ENCODE data around the gene ATRNL1. TPM values are rescaled to one million over a fixed set of nuclear protein-coding genes. Genes with fewer than 3 reads are reported as not detected.
"Not testable (repeated sequence)": the region's sequence is repeated elsewhere in the genome, so short reads cannot be mapped to it uniquely, and the experiment has no call there.

ATRNL1 gene
- total RNA-seq, 1 donor from 2014 or later: 7.8 TPM

- Histone ChIP-seq H3K27me3 (ENCODE audit: control insufficient read depth in 3 of 3, insufficient read depth in 3 of 3, low read length in 3 of 3) (no peaks in the 10 kb centered on the region), H3K27ac (ENCODE audit: low read depth, low read length) (no peak overlapping the region), H3K4me3 (ENCODE audit: low read length in 3 of 3) (no peak overlapping the region), H3K36me3 (ENCODE audit: control insufficient read depth in 3 of 3, insufficient read depth in 3 of 3, low read length in 3 of 3) (no peaks in the 10 kb centered on the region), H3K9ac (ENCODE audit: low read depth in 1 of 3, low read length in 3 of 3) (no peak overlapping the region), H3K9me3 (ENCODE audit: control insufficient read depth in 3 of 3, low read length in 3 of 3) (no peaks in the 10 kb centered on the region), H3K4me1 (ENCODE audit: control insufficient read depth in 3 of 3, insufficient read depth in 3 of 3, low read length in 3 of 3) (no peaks in the 10 kb centered on the region)
These were observed 654.6 kb downstream of the ATRNL1 start for GRCh38 chr10:115747811-115748210.

DNA sequence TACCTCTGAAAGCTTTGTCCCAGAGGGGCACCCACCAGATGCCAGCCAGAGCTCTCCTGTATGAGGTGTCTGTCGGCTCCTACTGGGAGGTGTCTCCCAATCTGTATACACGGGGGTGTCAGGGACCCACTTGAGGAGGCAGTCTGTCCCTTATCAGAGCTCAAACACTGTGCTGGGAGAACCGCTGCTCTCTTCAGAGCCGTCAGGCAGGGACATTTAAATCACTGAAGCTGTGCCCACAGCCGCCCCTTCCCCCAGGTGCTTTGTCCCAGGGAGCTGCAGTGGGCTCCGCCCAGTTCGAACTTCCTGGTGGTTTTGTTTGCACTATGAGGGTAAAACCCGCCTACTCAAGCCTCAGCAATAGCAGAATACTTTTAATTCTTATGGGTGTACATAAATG is 665.3 kb downstream of the ATRNL1 start:
- H3K36me3 ChIP-seq (ENCODE audit: control insufficient read depth in 3 of 3, insufficient read depth in 3 of 3, low read length in 3 of 3); H3K9ac ChIP-seq (ENCODE audit: low read depth in 1 of 3, low read length in 3 of 3); H3K4me3 ChIP-seq (ENCODE audit: low read length in 3 of 3); H3K27me3 ChIP-seq (ENCODE audit: control insufficient read depth in 3 of 3, insufficient read depth in 3 of 3, low read length in 3 of 3); H3K27ac ChIP-seq (ENCODE audit: low read depth, low read length); H3K9me3 ChIP-seq (ENCODE audit: control insufficient read depth in 3 of 3, low read length in 3 of 3); H3K4me1 ChIP-seq (ENCODE audit: control insufficient read depth in 3 of 3, insufficient read depth in 3 of 3, low read length in 3 of 3): not testable (repeated sequence)

GRCh38 chr10:115760131-115760530 is 667.0 kb downstream of the ATRNL1 start:
- Histone ChIP-seq H3K9ac (ENCODE audit: low read depth in 1 of 3, low read length in 3 of 3) (no peak overlapping the region), H3K27ac (ENCODE audit: low read depth, low read length) (no peak overlapping the region)

GRCh38 chr10:115761166-115761565 is 668.0 kb downstream of the ATRNL1 start:
- no peak overlapping the region for H3K9ac ChIP-seq (ENCODE audit: low read depth in 1 of 3, low read length in 3 of 3)
- no peak overlapping the region for H3K27ac ChIP-seq (ENCODE audit: low read depth, low read length)
- no peaks in the 10 kb centered on the region for H3K9me3 ChIP-seq (ENCODE audit: control insufficient read depth in 3 of 3, low read length in 3 of 3)
- no peaks in the 10 kb centered on the region for H3K36me3 ChIP-seq (ENCODE audit: control insufficient read depth in 3 of 3, insufficient read depth in 3 of 3, low read length in 3 of 3)
- no peak overlapping the region for H3K4me3 ChIP-seq (ENCODE audit: low read length in 3 of 3)
- H3K4me1 ChIP-seq (ENCODE audit: control insufficient read depth in 3 of 3, insufficient read depth in 3 of 3, low read length in 3 of 3): no peaks in the 10 kb centered on the region
- H3K27me3 ChIP-seq (ENCODE audit: control insufficient read depth in 3 of 3, insufficient read depth in 3 of 3, low read length in 3 of 3): no peaks in the 10 kb centered on the region

More at GRCh38 chr10:115760131-115760530, 667.0 kb downstream of the ATRNL1 start:
- Histone ChIP-seq H3K27me3 (ENCODE audit: control insufficient read depth in 3 of 3, insufficient read depth in 3 of 3, low read length in 3 of 3) (no peaks in the 10 kb centered on the region), H3K4me3 (ENCODE audit: low read length in 3 of 3) (no peak overlapping the region), H3K36me3 (ENCODE audit: control insufficient read depth in 3 of 3, insufficient read depth in 3 of 3, low read length in 3 of 3) (no peaks in the 10 kb centered on the region), H3K9me3 (ENCODE audit: control insufficient read depth in 3 of 3, low read length in 3 of 3) (no peaks in the 10 kb centered on the region), H3K4me1 (ENCODE audit: control insufficient read depth in 3 of 3, insufficient read depth in 3 of 3, low read length in 3 of 3) (no peaks in the 10 kb centered on the region)

DNA sequence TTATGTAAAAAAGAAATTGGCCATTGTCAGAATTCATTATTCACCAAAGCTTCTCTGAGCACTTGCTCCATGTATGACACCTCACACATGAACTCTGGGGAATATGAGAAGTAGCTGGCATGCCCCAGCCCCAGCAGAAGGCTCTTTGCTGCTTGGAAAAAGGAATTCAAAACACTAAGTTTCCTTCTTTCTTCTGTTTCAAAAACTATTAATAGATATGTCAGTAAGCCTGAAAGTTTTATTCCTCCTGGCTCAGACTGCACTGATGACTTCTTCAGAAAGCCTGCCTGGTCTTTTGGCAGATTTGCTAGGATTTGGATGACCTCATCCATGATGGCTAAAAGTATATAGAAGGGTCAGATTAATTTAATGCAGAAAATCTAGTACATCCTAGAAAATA is 668.9 kb downstream of the ATRNL1 start:
- no peaks in the 10 kb centered on the region for H3K36me3 ChIP-seq (ENCODE audit: control insufficient read depth in 3 of 3, insufficient read depth in 3 of 3, low read length in 3 of 3)
- no peak overlapping the region for H3K27ac ChIP-seq (ENCODE audit: low read depth, low read length)
- H3K27me3 ChIP-seq (ENCODE audit: control insufficient read depth in 3 of 3, insufficient read depth in 3 of 3, low read length in 3 of 3): no peaks in the 10 kb centered on the region
- H3K9me3 ChIP-seq (ENCODE audit: control insufficient read depth in 3 of 3, low read length in 3 of 3): no peaks in the 10 kb centered on the region
- H3K4me3 ChIP-seq (ENCODE audit: low read length in 3 of 3): no peak overlapping the region
- no peaks in the 10 kb centered on the region for H3K4me1 ChIP-seq (ENCODE audit: control insufficient read depth in 3 of 3, insufficient read depth in 3 of 3, low read length in 3 of 3)
- no peak overlapping the region for H3K9ac ChIP-seq (ENCODE audit: low read depth in 1 of 3, low read length in 3 of 3)

DNA sequence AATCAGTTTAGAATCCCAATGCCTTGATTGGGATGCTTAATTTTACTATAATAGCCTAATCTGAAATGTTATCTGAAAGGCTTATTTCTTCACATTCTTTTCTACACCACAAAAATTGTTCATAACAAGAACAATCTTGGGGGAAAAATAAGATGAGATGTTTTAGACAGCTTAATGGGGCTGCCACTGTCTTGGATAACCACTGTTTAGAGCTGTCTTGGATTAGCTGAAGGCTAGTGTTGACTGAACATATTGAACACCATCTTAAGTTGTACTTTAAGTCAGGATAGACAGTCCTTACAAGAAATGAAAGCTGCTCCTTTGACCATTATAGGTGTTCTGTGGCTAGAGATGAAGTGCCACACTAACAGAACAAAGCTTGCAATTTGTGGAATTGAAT is 678.6 kb downstream of the ATRNL1 start:
- Histone ChIP-seq H3K27ac (ENCODE audit: low read depth, low read length) (no peak overlapping the region), H3K9me3 (ENCODE audit: control insufficient read depth in 3 of 3, low read length in 3 of 3) (no peaks in the 10 kb centered on the region), H3K4me3 (ENCODE audit: low read length in 3 of 3) (no peak overlapping the region), H3K4me1 (ENCODE audit: control insufficient read depth in 3 of 3, insufficient read depth in 3 of 3, low read length in 3 of 3) (no peaks in the 10 kb centered on the region), H3K36me3 (ENCODE audit: control insufficient read depth in 3 of 3, insufficient read depth in 3 of 3, low read length in 3 of 3) (no peaks in the 10 kb centered on the region), H3K9ac (ENCODE audit: low read depth in 1 of 3, low read length in 3 of 3) (no peak overlapping the region), H3K27me3 (ENCODE audit: control insufficient read depth in 3 of 3, insufficient read depth in 3 of 3, low read length in 3 of 3) (no peaks in the 10 kb centered on the region)

DNA sequence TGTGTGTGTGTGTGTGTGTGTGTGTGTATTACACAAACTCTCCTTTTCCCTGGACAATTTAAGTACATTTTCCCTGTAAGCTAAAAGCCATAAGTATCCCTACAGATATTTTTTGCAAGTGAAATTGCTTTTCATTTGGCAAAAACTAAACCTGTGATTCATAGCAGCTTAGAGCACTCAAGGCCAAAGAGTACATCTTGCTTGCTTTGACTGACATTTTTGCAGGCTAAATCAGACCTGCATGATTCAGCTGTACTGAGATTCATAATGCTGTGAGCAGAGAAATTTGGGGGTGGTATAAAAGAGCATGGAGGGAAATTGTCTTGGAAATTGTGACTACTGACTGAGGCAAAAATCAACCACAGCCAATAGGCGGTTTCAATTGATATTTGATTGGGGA is 679.4 kb downstream of the ATRNL1 start:
- no peaks in the 10 kb centered on the region for H3K4me1 ChIP-seq (ENCODE audit: control insufficient read depth in 3 of 3, insufficient read depth in 3 of 3, low read length in 3 of 3)
- H3K27me3 ChIP-seq (ENCODE audit: control insufficient read depth in 3 of 3, insufficient read depth in 3 of 3, low read length in 3 of 3): no peaks in the 10 kb centered on the region
- no peak overlapping the region for H3K4me3 ChIP-seq (ENCODE audit: low read length in 3 of 3)
- no peaks in the 10 kb centered on the region for H3K36me3 ChIP-seq (ENCODE audit: control insufficient read depth in 3 of 3, insufficient read depth in 3 of 3, low read length in 3 of 3)
- no peaks in the 10 kb centered on the region for H3K9me3 ChIP-seq (ENCODE audit: control insufficient read depth in 3 of 3, low read length in 3 of 3)
- H3K27ac ChIP-seq (ENCODE audit: low read depth, low read length): no peak overlapping the region
- no peak overlapping the region for H3K9ac ChIP-seq (ENCODE audit: low read depth in 1 of 3, low read length in 3 of 3)

DNA sequence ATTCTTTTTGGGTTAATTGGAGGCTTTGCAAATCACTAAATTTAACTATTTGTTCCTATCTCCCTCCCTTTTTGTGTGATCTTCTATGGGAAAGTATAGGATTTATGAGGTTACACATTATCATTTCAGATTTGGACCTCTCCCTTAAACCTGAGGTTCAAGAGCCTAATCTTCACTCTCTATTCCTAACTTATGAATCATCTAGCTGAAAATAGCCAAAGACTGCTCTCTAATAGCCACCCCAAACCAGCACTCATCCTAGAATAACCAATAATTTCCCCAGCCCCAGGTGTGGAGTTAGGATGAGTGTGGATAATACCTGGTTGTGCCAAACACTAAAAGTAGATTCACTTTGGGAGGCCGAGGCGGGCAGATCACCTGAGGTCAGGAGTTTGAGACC is 680.7 kb downstream of the ATRNL1 start:
- no peaks in the 10 kb centered on the region for H3K9me3 ChIP-seq (ENCODE audit: control insufficient read depth in 3 of 3, low read length in 3 of 3)
- no peaks in the 10 kb centered on the region for H3K4me1 ChIP-seq (ENCODE audit: control insufficient read depth in 3 of 3, insufficient read depth in 3 of 3, low read length in 3 of 3)
- H3K9ac ChIP-seq (ENCODE audit: low read depth in 1 of 3, low read length in 3 of 3): no peak overlapping the region
- H3K36me3 ChIP-seq (ENCODE audit: control insufficient read depth in 3 of 3, insufficient read depth in 3 of 3, low read length in 3 of 3): no peaks in the 10 kb centered on the region
- no peak overlapping the region for H3K4me3 ChIP-seq (ENCODE audit: low read length in 3 of 3)
- no peaks in the 10 kb centered on the region for H3K27me3 ChIP-seq (ENCODE audit: control insufficient read depth in 3 of 3, insufficient read depth in 3 of 3, low read length in 3 of 3)
- no peak overlapping the region for H3K27ac ChIP-seq (ENCODE audit: low read depth, low read length)

DNA sequence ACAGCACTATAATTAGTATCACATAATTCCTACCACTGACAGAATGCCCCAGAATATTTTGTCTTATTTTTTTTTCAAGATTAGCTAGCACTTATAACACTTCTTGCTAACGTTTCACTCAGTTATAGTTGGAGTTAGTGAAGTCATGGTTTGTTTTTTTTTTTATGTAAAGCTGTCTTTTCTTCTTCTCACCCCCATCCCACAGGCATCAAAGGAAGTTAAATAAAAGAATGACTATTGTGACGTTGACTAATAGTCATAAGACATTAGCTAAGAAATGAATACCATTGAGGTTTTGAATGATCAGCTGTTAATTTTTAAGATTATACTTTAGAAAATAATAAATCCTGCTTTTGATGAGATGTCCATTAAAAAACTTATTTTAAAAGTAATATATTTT is 681.6 kb downstream of the ATRNL1 start:
- H3K9me3 ChIP-seq (ENCODE audit: control insufficient read depth in 3 of 3, low read length in 3 of 3): no peaks in the 10 kb centered on the region
- no peak overlapping the region for H3K9ac ChIP-seq (ENCODE audit: low read depth in 1 of 3, low read length in 3 of 3)
- H3K27me3 ChIP-seq (ENCODE audit: control insufficient read depth in 3 of 3, insufficient read depth in 3 of 3, low read length in 3 of 3): no peaks in the 10 kb centered on the region
- H3K36me3 ChIP-seq (ENCODE audit: control insufficient read depth in 3 of 3, insufficient read depth in 3 of 3, low read length in 3 of 3): no peaks in the 10 kb centered on the region
- no peak overlapping the region for H3K4me3 ChIP-seq (ENCODE audit: low read length in 3 of 3)
- no peaks in the 10 kb centered on the region for H3K4me1 ChIP-seq (ENCODE audit: control insufficient read depth in 3 of 3, insufficient read depth in 3 of 3, low read length in 3 of 3)
- H3K27ac ChIP-seq (ENCODE audit: low read depth, low read length): no peak overlapping the region

GRCh38 chr10:115777646-115778045 is 684.5 kb downstream of the ATRNL1 start:
- Histone ChIP-seq H3K9me3 (ENCODE audit: control insufficient read depth in 3 of 3, low read length in 3 of 3) (no peaks in the 10 kb centered on the region), H3K4me1 (ENCODE audit: control insufficient read depth in 3 of 3, insufficient read depth in 3 of 3, low read length in 3 of 3) (no peaks in the 10 kb centered on the region), H3K9ac (ENCODE audit: low read depth in 1 of 3, low read length in 3 of 3) (no peak overlapping the region), H3K36me3 (ENCODE audit: control insufficient read depth in 3 of 3, insufficient read depth in 3 of 3, low read length in 3 of 3) (no peaks in the 10 kb centered on the region), H3K27me3 (ENCODE audit: control insufficient read depth in 3 of 3, insufficient read depth in 3 of 3, low read length in 3 of 3) (no peaks in the 10 kb centered on the region), H3K4me3 (ENCODE audit: low read length in 3 of 3) (no peak overlapping the region), H3K27ac (ENCODE audit: low read depth, low read length) (no peak overlapping the region)

DNA sequence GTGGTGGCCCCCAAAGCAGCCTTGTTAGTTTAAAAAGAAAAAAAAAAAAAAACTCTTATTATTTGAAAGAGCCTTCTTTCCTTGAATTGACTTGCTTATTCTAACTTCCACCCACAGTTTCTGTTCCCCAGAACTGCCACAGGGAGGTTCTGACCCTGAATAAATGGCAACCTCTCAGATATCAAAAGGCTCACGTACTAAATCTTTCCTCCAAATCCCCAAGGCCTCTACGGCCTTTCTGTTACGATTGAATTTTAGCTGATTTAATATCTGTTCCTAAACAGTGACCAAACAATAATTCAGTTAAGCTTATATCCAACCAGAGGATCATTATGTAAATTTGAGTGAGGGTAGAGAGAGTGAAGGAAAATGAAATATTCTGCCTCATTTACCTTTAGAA is 697.1 kb downstream of the ATRNL1 start:
- no peaks in the 10 kb centered on the region for H3K27me3 ChIP-seq (ENCODE audit: control insufficient read depth in 3 of 3, insufficient read depth in 3 of 3, low read length in 3 of 3)
- H3K27ac ChIP-seq (ENCODE audit: low read depth, low read length): no peak overlapping the region
- no peak overlapping the region for H3K9ac ChIP-seq (ENCODE audit: low read depth in 1 of 3, low read length in 3 of 3)
- no peaks in the 10 kb centered on the region for H3K9me3 ChIP-seq (ENCODE audit: control insufficient read depth in 3 of 3, low read length in 3 of 3)
- H3K36me3 ChIP-seq (ENCODE audit: control insufficient read depth in 3 of 3, insufficient read depth in 3 of 3, low read length in 3 of 3): no peaks in the 10 kb centered on the region
- no peaks in the 10 kb centered on the region for H3K4me1 ChIP-seq (ENCODE audit: control insufficient read depth in 3 of 3, insufficient read depth in 3 of 3, low read length in 3 of 3)
- H3K4me3 ChIP-seq (ENCODE audit: low read length in 3 of 3): no peak overlapping the region

Data from skeletal muscle tissue (tissue), 4 donors.